ENCODE data around the gene ELAVL2.

ELAVL2 gene

GRCh38 chr9:23658376-23659258, 167.4 kb downstream of the ELAVL2 start:
- no peak for TF ChIP-seq CTCF (IDR thresholded peaks at IDR 0.05; ENCODE audit: control insufficient read depth, extremely low read depth, insufficient read depth)
- DNase-seq (ENCODE audit: low read depth): no peak
- no peak overlapping the region for H3K4me3 ChIP-seq (ENCODE audit: low read depth, low read length)

GRCh38 chr9:23651051-23651450, 175.0 kb downstream of the ELAVL2 start:
- TF ChIP-seq CTCF (IDR thresholded peaks at IDR 0.05; ENCODE audit: control insufficient read depth, extremely low read depth, insufficient read depth): no peak
- no peak overlapping the region for H3K4me3 ChIP-seq (ENCODE audit: low read depth, low read length)
- no peak for DNase-seq (ENCODE audit: low read depth)

GRCh38 chr9:23648651-23649050, 177.4 kb downstream of the ELAVL2 start:
- DNase-seq (ENCODE audit: low read depth): no peak
- no peak overlapping the region for H3K4me3 ChIP-seq (ENCODE audit: low read depth, low read length)
- TF ChIP-seq CTCF (IDR thresholded peaks at IDR 0.05; ENCODE audit: control insufficient read depth, extremely low read depth, insufficient read depth): no peak

- TF ChIP-seq CTCF (IDR thresholded peaks at IDR 0.05; ENCODE audit: control insufficient read depth, extremely low read depth, insufficient read depth): no peak
- H3K4me3 ChIP-seq (ENCODE audit: low read depth, low read length): no peak overlapping the region
- no peak for DNase-seq (ENCODE audit: low read depth)
Observed at GRCh38 chr9:23644896-23645295, 181.1 kb downstream of the ELAVL2 start.

GRCh38 chr9:23644326-23644725, 181.7 kb downstream of the ELAVL2 start:
- no peak for DNase-seq (ENCODE audit: low read depth)
- no peak for TF ChIP-seq CTCF (IDR thresholded peaks at IDR 0.05; ENCODE audit: control insufficient read depth, extremely low read depth, insufficient read depth)
- H3K4me3 ChIP-seq (ENCODE audit: low read depth, low read length): no peak overlapping the region

GRCh38 chr9:23643656-23644258, 182.3 kb downstream of the ELAVL2 start:
- H3K4me3 ChIP-seq (ENCODE audit: low read depth, low read length): no peak overlapping the region
- TF ChIP-seq CTCF (IDR thresholded peaks at IDR 0.05; ENCODE audit: control insufficient read depth, extremely low read depth, insufficient read depth): no peak
- DNase-seq (ENCODE audit: low read depth): no peak
